HG02938 (cell line): ENCODE results near the gene CPSF4.

Source experiments
- ATAC-seq: cut with Tn5 transposase; IDR thresholded peaks from one replicate; pipeline ENCODE4 v1.9.1; 2021; ENCODE audit warnings: mild to moderate bottlenecking, moderate library complexity; ENCODE audit not compliant: unreplicated experiment

Gene CPSF4

GRCh38 chr7:99438573-99439480 lies at the start of gene CPSF4, which contains the start of gene PTCD1:
TSS of gene CPSF4 (plus strand) at chr7:99438943. CDS start at chr7:99439083, 140 bp downstream.
TSS of gene PTCD1 (minus strand) at chr7:99438798. CDS start at chr7:99435242, 3,556 bp downstream.
- peak; percentile 86 for ATAC-seq

GRCh38 chr7:99389772-99390171 lies 49.0 kb upstream of the CPSF4 start:
- no peak for ATAC-seq

- ATAC-seq = no peak
Measured at GRCh38 chr7:99390941-99391602, 47.7 kb upstream of the CPSF4 start.

GRCh38 chr7:99392046-99392445 lies 46.7 kb upstream of the CPSF4 start:
- no peak for ATAC-seq

- ATAC-seq = no peak
Measured at GRCh38 chr7:99392659-99393354, 45.9 kb upstream of the CPSF4 start.

GRCh38 chr7:99393355-99394187 lies 45.2 kb upstream of the CPSF4 start:
- no peak for ATAC-seq

- no peak for ATAC-seq
Measured at GRCh38 chr7:99394188-99394502, 44.6 kb upstream of the CPSF4 start.

- no peak for ATAC-seq
Measured at GRCh38 chr7:99395616-99396327, 43.0 kb upstream of the CPSF4 start.

GRCh38 chr7:99396418-99397296 lies 42.1 kb upstream of the CPSF4 start:
- ATAC-seq = no peak

GRCh38 chr7:99397297-99397983 lies 41.3 kb upstream of the CPSF4 start:
- no peak for ATAC-seq

GRCh38 chr7:99398891-99399445 lies 39.8 kb upstream of the CPSF4 start:
- ATAC-seq = no peak

- no peak for ATAC-seq
Measured at GRCh38 chr7:99399597-99399996, 39.1 kb upstream of the CPSF4 start.

- ATAC-seq = no peak
Measured at GRCh38 chr7:99402854-99403253, 35.9 kb upstream of the CPSF4 start.

- ATAC-seq = no peak
Measured at GRCh38 chr7:99403764-99404163, 35.0 kb upstream of the CPSF4 start.

- ATAC-seq = no peak
Measured at GRCh38 chr7:99404235-99404976, 34.3 kb upstream of the CPSF4 start.

- ATAC-seq = no peak
Measured at GRCh38 chr7:99404977-99405320, 33.8 kb upstream of the CPSF4 start.

GRCh38 chr7:99406557-99406956 lies 32.2 kb upstream of the CPSF4 start:
- ATAC-seq = no peak
